GM21619 (cell line): ENCODE measurements around the gene CYP2U1.
A peak's percentile ranks its signal among the peaks of the same experiment; 100 is the strongest.
"Not testable (repeated sequence)": the region's sequence is repeated elsewhere in the genome, so short reads cannot be mapped to it uniquely, and the experiment has no call there.

Experiments used
- ATAC-seq: cut with Tn5 transposase; IDR thresholded peaks from one replicate; pipeline ENCODE4 v1.9.1; 2021; ENCODE audit not compliant: unreplicated experiment

Gene CYP2U1

GRCh38 chr4:107930821-107931774 is at the start of gene CYP2U1:
Gene CYP2U1, plus strand, starts transcription at chr4:107931549. Its CDS starts 95 bp downstream, at chr4:107931644.
- ATAC-seq, result peak; percentile 93

- ATAC-seq, result no peak
These were observed 45.5 kb upstream of the CYP2U1 start for GRCh38 chr4:107885865-107886264.

- ATAC-seq, result no peak
These were observed 43.1 kb upstream of the CYP2U1 start for GRCh38 chr4:107888237-107888636.

- no peak for ATAC-seq
These were observed 40.6 kb upstream of the CYP2U1 start for GRCh38 chr4:107890779-107891178.

GRCh38 chr4:107891299-107891698 is 40.0 kb upstream of the CYP2U1 start:
- ATAC-seq, result no peak

- ATAC-seq, result no peak
These were observed 37.9 kb upstream of the CYP2U1 start for GRCh38 chr4:107893171-107894137.

GRCh38 chr4:107894138-107894603 is 37.2 kb upstream of the CYP2U1 start:
- no peak for ATAC-seq

GRCh38 chr4:107896158-107896645 is 35.1 kb upstream of the CYP2U1 start:
- peak; percentile 52 for ATAC-seq

GRCh38 chr4:107896646-107897045 is 34.7 kb upstream of the CYP2U1 start:
- no peak for ATAC-seq

GRCh38 chr4:107897823-107898222 is 33.5 kb upstream of the CYP2U1 start:
- ATAC-seq, result no peak

GRCh38 chr4:107900067-107900466 is 31.3 kb upstream of the CYP2U1 start:
- ATAC-seq, result no peak

- ATAC-seq, result no peak
These were observed 30.8 kb upstream of the CYP2U1 start for GRCh38 chr4:107900508-107900907.

- ATAC-seq, result no peak
These were observed 30.0 kb upstream of the CYP2U1 start for GRCh38 chr4:107901213-107901934.

- peak; percentile 90 for ATAC-seq
These were observed 28.6 kb upstream of the CYP2U1 start for GRCh38 chr4:107902715-107903114.

- not testable (repeated sequence) for ATAC-seq
These were observed 26.3 kb upstream of the CYP2U1 start for GRCh38 chr4:107905082-107905481.

GRCh38 chr4:107906458-107907100 is 24.8 kb upstream of the CYP2U1 start:
- ATAC-seq, result no peak

GRCh38 chr4:107908377-107908776 is 23.0 kb upstream of the CYP2U1 start:
- no peak for ATAC-seq

- peak; percentile 92 for ATAC-seq
These were observed 18.0 kb upstream of the CYP2U1 start for GRCh38 chr4:107913283-107913899.

- ATAC-seq, result no peak
These were observed 16.1 kb upstream of the CYP2U1 start for GRCh38 chr4:107915220-107915619.

GRCh38 chr4:107916623-107917022 is 14.7 kb upstream of the CYP2U1 start:
- ATAC-seq, result no peak
